Measurements from ENCODE around the gene ILKAP.

DNA sequence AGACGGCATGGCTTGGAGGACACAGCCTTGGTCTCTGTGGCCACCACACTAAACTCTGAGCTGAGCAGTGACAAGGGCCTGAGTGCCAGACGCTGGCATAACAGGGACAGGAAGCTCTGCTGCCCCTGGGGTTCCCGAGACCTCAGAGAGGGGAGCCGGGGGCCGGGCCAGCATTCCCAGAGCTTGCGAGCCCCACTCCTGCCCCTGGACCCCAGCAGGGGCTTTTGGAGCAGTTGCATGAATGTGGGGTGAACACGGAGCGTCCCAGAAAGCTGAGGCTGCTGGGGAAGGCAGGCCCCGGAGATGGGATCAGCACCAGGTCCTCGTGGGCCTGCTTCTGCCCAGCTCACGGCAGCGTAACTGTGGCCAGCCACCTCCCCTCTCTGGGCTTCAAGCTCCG is 52.3 kb downstream of the ILKAP start:
- TF ChIP-seq, protein P1, sequence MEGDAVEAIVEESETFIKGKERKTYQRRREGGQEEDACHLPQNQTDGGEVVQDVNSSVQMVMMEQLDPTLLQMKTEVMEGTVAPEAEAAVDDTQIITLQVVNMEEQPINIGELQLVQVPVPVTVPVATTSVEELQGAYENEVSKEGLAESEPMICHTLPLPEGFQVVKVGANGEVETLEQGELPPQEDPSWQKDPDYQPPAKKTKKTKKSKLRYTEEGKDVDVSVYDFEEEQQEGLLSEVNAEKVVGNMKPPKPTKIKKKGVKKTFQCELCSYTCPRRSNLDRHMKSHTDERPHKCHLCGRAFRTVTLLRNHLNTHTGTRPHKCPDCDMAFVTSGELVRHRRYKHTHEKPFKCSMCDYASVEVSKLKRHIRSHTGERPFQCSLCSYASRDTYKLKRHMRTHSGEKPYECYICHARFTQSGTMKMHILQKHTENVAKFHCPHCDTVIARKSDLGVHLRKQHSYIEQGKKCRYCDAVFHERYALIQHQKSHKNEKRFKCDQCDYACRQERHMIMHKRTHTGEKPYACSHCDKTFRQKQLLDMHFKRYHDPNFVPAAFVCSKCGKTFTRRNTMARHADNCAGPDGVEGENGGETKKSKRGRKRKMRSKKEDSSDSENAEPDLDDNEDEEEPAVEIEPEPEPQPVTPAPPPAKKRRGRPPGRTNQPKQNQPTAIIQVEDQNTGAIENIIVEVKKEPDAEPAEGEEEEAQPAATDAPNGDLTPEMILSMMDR (IDR thresholded peaks at IDR 0.05) = no peak
- TF ChIP-seq EZH2 (IDR thresholded peaks at IDR 0.05; ENCODE audit: borderline replicate concordance, insufficient read depth, low read depth, low read length, poor library complexity, severe bottlenecking) = no peak
